ENCODE data around the gene PRKAG2.
A peak's percentile ranks its signal among the peaks of the same experiment; 100 is the strongest.
"Not testable (repeated sequence)": the region's sequence is repeated elsewhere in the genome, so short reads cannot be mapped to it uniquely, and the experiment has no call there.

PRKAG2 gene

GRCh38 chr7:151787348-151787747 is 89.6 kb downstream of the PRKAG2 start:
- DNase-seq (ENCODE audit: low spot score): no peak

- no peak for DNase-seq (ENCODE audit: low spot score)
Measured at GRCh38 chr7:151786936-151787335, 90.0 kb downstream of the PRKAG2 start.

- DNase-seq (ENCODE audit: low spot score): no peak
Measured at GRCh38 chr7:151786241-151786640, 90.7 kb downstream of the PRKAG2 start.

- no peak for DNase-seq (ENCODE audit: low spot score)
Measured at GRCh38 chr7:151785681-151785965, 91.3 kb downstream of the PRKAG2 start.

GRCh38 chr7:151784853-151785680 is 91.8 kb downstream of the PRKAG2 start:
- peak; percentile 21 for DNase-seq (ENCODE audit: low spot score)

GRCh38 chr7:151783958-151784575 is 92.8 kb downstream of the PRKAG2 start:
- DNase-seq (ENCODE audit: low spot score): no peak

GRCh38 chr7:151782598-151783448 is 94.1 kb downstream of the PRKAG2 start:
- peak; percentile 52 for DNase-seq (ENCODE audit: low spot score)

GRCh38 chr7:151782256-151782597 is 94.7 kb downstream of the PRKAG2 start:
- DNase-seq (ENCODE audit: low spot score): not testable (repeated sequence)

GRCh38 chr7:151781161-151781845 is 95.6 kb downstream of the PRKAG2 start:
- no peak for DNase-seq (ENCODE audit: low spot score)

- DNase-seq (ENCODE audit: low spot score): no peak
Measured at GRCh38 chr7:151780631-151781030, 96.3 kb downstream of the PRKAG2 start.

- DNase-seq (ENCODE audit: low spot score): no peak
Measured at GRCh38 chr7:151779678-151780077, 97.2 kb downstream of the PRKAG2 start.

- DNase-seq (ENCODE audit: low spot score): no peak
Measured at GRCh38 chr7:151779255-151779654, 97.7 kb downstream of the PRKAG2 start.

GRCh38 chr7:151777908-151778670 is 98.8 kb downstream of the PRKAG2 start:
- DNase-seq (ENCODE audit: low spot score): no peak

GRCh38 chr7:151777495-151777880 is 99.4 kb downstream of the PRKAG2 start:
- DNase-seq (ENCODE audit: low spot score): no peak

GRCh38 chr7:151776876-151777494 is 99.9 kb downstream of the PRKAG2 start:
- no peak for DNase-seq (ENCODE audit: low spot score)

- no peak for DNase-seq (ENCODE audit: low spot score)
Measured at GRCh38 chr7:151776446-151776845, 100.5 kb downstream of the PRKAG2 start.

GRCh38 chr7:151775547-151776443 is 101.1 kb downstream of the PRKAG2 start:
- DNase-seq (ENCODE audit: low spot score): no peak

GRCh38 chr7:151774951-151775350 is 102.0 kb downstream of the PRKAG2 start:
- DNase-seq (ENCODE audit: low spot score): no peak

GRCh38 chr7:151773797-151774196 is 103.1 kb downstream of the PRKAG2 start:
- DNase-seq (ENCODE audit: low spot score): no peak

GRCh38 chr7:151770232-151770631 is 106.7 kb downstream of the PRKAG2 start:
- no peak for DNase-seq (ENCODE audit: low spot score)

Data from SK-N-DZ (cell line).